ENCODE data around the gene PARD6G. TPM values are rescaled to one million over a fixed set of nuclear protein-coding genes. Genes with fewer than 3 reads are reported as not detected.
"Not testable (repeated sequence)": the region's sequence is repeated elsewhere in the genome, so short reads cannot be mapped to it uniquely, and the experiment has no call there.

Gene PARD6G
- total and polyA plus RNA-seq, 2 donors: 4.7 to 13.6 TPM

DNA sequence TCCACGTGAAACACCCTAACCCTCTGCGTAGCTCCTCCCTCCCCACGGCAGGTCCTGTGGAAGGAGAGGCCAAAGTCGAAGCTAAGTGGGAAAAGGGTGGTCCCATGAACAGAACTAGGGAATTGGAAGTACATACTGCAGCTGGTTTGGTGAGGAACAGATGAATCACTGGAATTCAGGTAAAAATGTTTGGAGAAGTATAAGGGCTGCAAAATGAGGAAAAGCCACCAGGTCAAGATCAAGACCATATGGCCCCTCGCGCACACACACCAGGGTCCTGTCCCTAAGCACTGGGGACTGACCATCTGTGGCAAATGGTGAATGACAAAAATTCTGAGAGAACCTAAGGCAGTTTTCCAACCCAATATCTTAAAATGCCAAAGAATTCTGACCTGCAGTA, 3.1 kb downstream of the PARD6G start:
- Histone ChIP-seq H3K27me3 (ENCODE audit: control insufficient read depth in 2 of 2, insufficient read depth in 1 of 2, low read length in 1 of 2) (peaks cover 38 to 39% of the 10 kb centered on the region in 2 donors), H3K4me3 (ENCODE audit: low read length in 2 of 2) (no peak overlapping the region), H3K27ac (ENCODE audit: low read depth in 1 of 2, low read length in 1 of 2) (no peak overlapping the region), H3K9me3 (ENCODE audit: control insufficient read depth in 2 of 2, insufficient read depth in 1 of 2, low read length in 1 of 2) (no peaks in the 10 kb centered on the region), H3K36me3 (ENCODE audit: control insufficient read depth in 2 of 2, insufficient read depth in 2 of 2, low read length in 1 of 2) (no peaks in the 10 kb centered on the region), H3K4me1 (ENCODE audit: control insufficient read depth in 2 of 2, insufficient read depth in 2 of 2, low read length in 2 of 2) (no peaks in the 10 kb centered on the region)
- DNase-seq (ENCODE audit: low read depth in 6 of 9, low spot score in 9 of 9): no peak
- 90% methylated on average over 6 of the region's 6 CpGs for WGBS

- WGBS: 93% methylated on average over 5 of the region's 5 CpGs
- H3K27me3 ChIP-seq (ENCODE audit: control insufficient read depth in 2 of 2, insufficient read depth in 1 of 2, low read length in 1 of 2): peaks cover 35 to 39% of the 10 kb centered on the region in 2 donors
- H3K9me3 ChIP-seq (ENCODE audit: control insufficient read depth in 2 of 2, insufficient read depth in 1 of 2, low read length in 1 of 2): no peaks in the 10 kb centered on the region
- H3K36me3 ChIP-seq (ENCODE audit: control insufficient read depth in 2 of 2, insufficient read depth in 2 of 2, low read length in 1 of 2): no peaks in the 10 kb centered on the region
- H3K4me3 ChIP-seq (ENCODE audit: low read length in 2 of 2): no peak overlapping the region
- H3K4me1 ChIP-seq (ENCODE audit: control insufficient read depth in 2 of 2, insufficient read depth in 2 of 2, low read length in 2 of 2): no peaks in the 10 kb centered on the region
- no peak overlapping the region for H3K27ac ChIP-seq (ENCODE audit: low read depth in 1 of 2, low read length in 1 of 2)
- no peak for DNase-seq (ENCODE audit: low read depth in 6 of 9, low spot score in 9 of 9)
These were observed 4.1 kb downstream of the PARD6G start for GRCh38 chr18:80243204-80243603.

DNA sequence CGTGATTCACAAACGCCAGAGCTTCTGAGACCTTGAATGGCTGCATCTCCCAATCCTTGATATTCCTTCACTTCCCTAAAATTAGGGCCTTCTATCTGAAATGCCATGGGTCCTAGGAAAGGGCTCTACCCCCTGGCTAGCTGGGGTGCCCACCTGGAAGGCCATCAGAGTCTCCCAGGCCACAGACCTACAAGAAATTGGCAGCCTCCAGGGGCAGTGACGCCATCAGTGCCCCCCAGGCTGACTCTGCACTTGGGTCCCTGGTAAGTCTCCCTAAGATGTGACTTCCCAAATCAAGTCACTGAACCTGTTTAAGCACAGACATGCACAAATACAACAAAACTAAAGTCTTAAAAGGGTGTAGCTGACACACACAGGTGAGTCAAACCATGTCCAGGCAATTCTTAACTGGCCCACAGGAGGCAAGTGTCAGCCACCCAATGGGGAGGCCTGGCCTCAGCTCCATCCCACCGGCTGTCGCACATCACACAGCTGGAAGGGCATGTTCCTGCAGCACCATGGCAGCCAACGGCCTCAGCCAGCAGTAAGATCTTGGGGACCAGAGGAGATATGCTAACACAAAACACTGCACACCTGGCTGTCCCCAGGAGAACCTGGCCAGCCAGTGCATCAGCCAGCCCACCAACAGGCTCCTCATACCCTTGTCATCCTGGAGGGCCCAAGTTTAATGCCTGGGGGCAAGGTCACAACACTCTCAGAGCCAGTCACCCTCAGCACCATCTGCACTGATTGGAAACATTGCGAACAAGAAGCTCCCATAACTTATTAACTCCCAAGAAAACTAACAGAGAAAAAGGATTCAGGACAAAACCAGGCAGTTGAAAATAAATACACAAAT, 5.2 kb downstream of the PARD6G start:
- no peak for DNase-seq (ENCODE audit: low read depth in 6 of 9, low spot score in 9 of 9)
- Histone ChIP-seq H3K27ac (ENCODE audit: low read depth in 1 of 2, low read length in 1 of 2) (no peak overlapping the region), H3K4me1 (ENCODE audit: control insufficient read depth in 2 of 2, insufficient read depth in 2 of 2, low read length in 2 of 2) (no peaks in the 10 kb centered on the region), H3K36me3 (ENCODE audit: control insufficient read depth in 2 of 2, insufficient read depth in 2 of 2, low read length in 1 of 2) (no peaks in the 10 kb centered on the region), H3K4me3 (ENCODE audit: low read length in 2 of 2) (no peak overlapping the region), H3K27me3 (ENCODE audit: control insufficient read depth in 2 of 2, insufficient read depth in 1 of 2, low read length in 1 of 2) (peaks cover 24 to 31% of the 10 kb centered on the region in 2 donors), H3K9me3 (ENCODE audit: control insufficient read depth in 2 of 2, insufficient read depth in 1 of 2, low read length in 1 of 2) (no peaks in the 10 kb centered on the region)
- WGBS: 95% methylated on average over 7 of the region's 7 CpGs

GRCh38 chr18:80239830-80240229, 7.5 kb downstream of the PARD6G start:
- Histone ChIP-seq H3K4me3 (ENCODE audit: low read length in 2 of 2) (no peak overlapping the region), H3K27me3 (ENCODE audit: control insufficient read depth in 2 of 2, insufficient read depth in 1 of 2, low read length in 1 of 2) (peaks cover 5 to 9% of the 10 kb centered on the region in 2 donors), H3K9me3 (ENCODE audit: control insufficient read depth in 2 of 2, insufficient read depth in 1 of 2, low read length in 1 of 2) (no peaks in the 10 kb centered on the region), H3K27ac (ENCODE audit: low read depth in 1 of 2, low read length in 1 of 2) (no peak overlapping the region), H3K4me1 (ENCODE audit: control insufficient read depth in 2 of 2, insufficient read depth in 2 of 2, low read length in 2 of 2) (no peaks in the 10 kb centered on the region), H3K36me3 (ENCODE audit: control insufficient read depth in 2 of 2, insufficient read depth in 2 of 2, low read length in 1 of 2) (no peaks in the 10 kb centered on the region)
- 82% methylated on average over 5 of the region's 5 CpGs for WGBS
- DNase-seq (ENCODE audit: low read depth in 6 of 9, low spot score in 9 of 9): no peak

DNA sequence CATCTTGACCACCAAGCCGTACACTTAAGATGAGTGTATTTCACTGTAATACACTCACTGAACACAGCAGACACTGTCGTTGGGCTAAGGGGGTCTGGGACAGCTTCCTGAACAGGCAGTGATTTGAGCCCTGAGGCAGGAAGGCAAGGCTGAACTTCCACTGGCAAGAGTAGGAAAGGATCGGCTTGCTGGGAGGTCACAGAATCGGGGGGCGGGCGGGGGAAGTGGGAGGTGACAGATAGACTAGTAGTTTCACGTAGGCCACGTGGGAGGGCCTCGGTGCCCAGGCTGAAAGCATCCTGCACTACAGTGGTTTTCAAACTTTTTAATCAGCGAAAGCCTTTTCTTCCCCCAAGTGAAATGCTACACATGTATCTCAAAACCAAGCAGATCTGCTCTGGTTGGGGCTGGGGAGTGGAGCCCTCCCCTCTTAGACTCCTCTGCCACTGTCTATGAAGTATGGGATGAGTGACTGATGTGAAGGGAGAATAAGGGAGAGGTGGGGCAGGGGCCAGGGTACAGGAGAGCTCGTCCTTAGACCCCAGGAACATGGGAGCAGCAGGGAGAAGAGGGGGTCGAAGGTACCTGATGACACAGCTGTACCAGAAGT, 8.6 kb downstream of the PARD6G start:
- no peak overlapping the region for H3K27ac ChIP-seq (ENCODE audit: low read depth in 1 of 2, low read length in 1 of 2)
- H3K9me3 ChIP-seq (ENCODE audit: control insufficient read depth in 2 of 2, insufficient read depth in 1 of 2, low read length in 1 of 2): no peaks in the 10 kb centered on the region
- H3K4me3 ChIP-seq (ENCODE audit: low read length in 2 of 2): no peak overlapping the region
- no peaks in the 10 kb centered on the region for H3K4me1 ChIP-seq (ENCODE audit: control insufficient read depth in 2 of 2, insufficient read depth in 2 of 2, low read length in 2 of 2)
- peaks cover 0 to 2% of the 10 kb centered on the region in 2 donors for H3K27me3 ChIP-seq (ENCODE audit: control insufficient read depth in 2 of 2, insufficient read depth in 1 of 2, low read length in 1 of 2)
- no peaks in the 10 kb centered on the region for H3K36me3 ChIP-seq (ENCODE audit: control insufficient read depth in 2 of 2, insufficient read depth in 2 of 2, low read length in 1 of 2)
- 88% methylated on average over 12 of the region's 12 CpGs for whole genome bisulfite sequencing
- DNase-seq (ENCODE audit: low read depth in 6 of 9, low spot score in 9 of 9): no peak

DNA sequence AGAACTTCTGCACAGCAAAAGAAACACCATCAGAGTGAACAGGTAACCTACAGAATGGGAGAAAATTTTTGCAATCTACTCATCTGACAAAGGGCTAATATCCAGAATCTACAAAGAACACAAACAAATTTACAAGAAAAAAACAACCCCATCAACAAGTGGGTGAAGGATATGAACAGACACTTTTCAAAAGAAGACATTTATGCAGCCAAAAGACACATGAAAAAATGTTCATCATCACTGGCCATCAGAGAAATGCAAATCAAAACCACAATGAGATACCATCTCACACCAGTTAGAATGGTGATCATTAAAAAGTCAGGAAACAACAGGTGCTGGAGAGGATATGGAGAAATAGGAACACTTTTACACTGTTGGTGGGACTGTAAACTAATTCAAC, 9.8 kb downstream of the PARD6G start:
- not testable (repeated sequence) for DNase-seq (ENCODE audit: low read depth in 6 of 9, low spot score in 9 of 9); H3K9me3 ChIP-seq (ENCODE audit: control insufficient read depth in 2 of 2, insufficient read depth in 1 of 2, low read length in 1 of 2); H3K27me3 ChIP-seq (ENCODE audit: control insufficient read depth in 2 of 2, insufficient read depth in 1 of 2, low read length in 1 of 2); H3K4me3 ChIP-seq (ENCODE audit: low read length in 2 of 2); H3K36me3 ChIP-seq (ENCODE audit: control insufficient read depth in 2 of 2, insufficient read depth in 2 of 2, low read length in 1 of 2); H3K4me1 ChIP-seq (ENCODE audit: control insufficient read depth in 2 of 2, insufficient read depth in 2 of 2, low read length in 2 of 2); H3K27ac ChIP-seq (ENCODE audit: low read depth in 1 of 2, low read length in 1 of 2)

- Histone ChIP-seq H3K27ac (ENCODE audit: low read depth in 1 of 2, low read length in 1 of 2) (no peak overlapping the region), H3K9me3 (ENCODE audit: control insufficient read depth in 2 of 2, insufficient read depth in 1 of 2, low read length in 1 of 2) (no peaks in the 10 kb centered on the region), H3K36me3 (ENCODE audit: control insufficient read depth in 2 of 2, insufficient read depth in 2 of 2, low read length in 1 of 2) (no peaks in the 10 kb centered on the region), H3K4me3 (ENCODE audit: low read length in 2 of 2) (no peak overlapping the region), H3K4me1 (ENCODE audit: control insufficient read depth in 2 of 2, insufficient read depth in 2 of 2, low read length in 2 of 2) (no peaks in the 10 kb centered on the region), H3K27me3 (ENCODE audit: control insufficient read depth in 2 of 2, insufficient read depth in 1 of 2, low read length in 1 of 2) (no peaks in the 10 kb centered on the region)
- 95% methylated on average over 2 of the region's 2 CpGs for WGBS
- no peak for DNase-seq (ENCODE audit: low read depth in 6 of 9, low spot score in 9 of 9)
These were observed 12.9 kb downstream of the PARD6G start for GRCh38 chr18:80234398-80234797.

- WGBS: 92% methylated on average over 8 of the region's 8 CpGs
- no peak for DNase-seq (ENCODE audit: low read depth in 6 of 9, low spot score in 9 of 9)
- H3K4me1 ChIP-seq (ENCODE audit: control insufficient read depth in 2 of 2, insufficient read depth in 2 of 2, low read length in 2 of 2): no peaks in the 10 kb centered on the region
- H3K9me3 ChIP-seq (ENCODE audit: control insufficient read depth in 2 of 2, insufficient read depth in 1 of 2, low read length in 1 of 2): no peaks in the 10 kb centered on the region
- H3K4me3 ChIP-seq (ENCODE audit: low read length in 2 of 2): no peak overlapping the region
- no peaks in the 10 kb centered on the region for H3K36me3 ChIP-seq (ENCODE audit: control insufficient read depth in 2 of 2, insufficient read depth in 2 of 2, low read length in 1 of 2)
- H3K27me3 ChIP-seq (ENCODE audit: control insufficient read depth in 2 of 2, insufficient read depth in 1 of 2, low read length in 1 of 2): no peaks in the 10 kb centered on the region
- no peak overlapping the region for H3K27ac ChIP-seq (ENCODE audit: low read depth in 1 of 2, low read length in 1 of 2)
These were observed 13.4 kb downstream of the PARD6G start for GRCh38 chr18:80233899-80234298.

DNA sequence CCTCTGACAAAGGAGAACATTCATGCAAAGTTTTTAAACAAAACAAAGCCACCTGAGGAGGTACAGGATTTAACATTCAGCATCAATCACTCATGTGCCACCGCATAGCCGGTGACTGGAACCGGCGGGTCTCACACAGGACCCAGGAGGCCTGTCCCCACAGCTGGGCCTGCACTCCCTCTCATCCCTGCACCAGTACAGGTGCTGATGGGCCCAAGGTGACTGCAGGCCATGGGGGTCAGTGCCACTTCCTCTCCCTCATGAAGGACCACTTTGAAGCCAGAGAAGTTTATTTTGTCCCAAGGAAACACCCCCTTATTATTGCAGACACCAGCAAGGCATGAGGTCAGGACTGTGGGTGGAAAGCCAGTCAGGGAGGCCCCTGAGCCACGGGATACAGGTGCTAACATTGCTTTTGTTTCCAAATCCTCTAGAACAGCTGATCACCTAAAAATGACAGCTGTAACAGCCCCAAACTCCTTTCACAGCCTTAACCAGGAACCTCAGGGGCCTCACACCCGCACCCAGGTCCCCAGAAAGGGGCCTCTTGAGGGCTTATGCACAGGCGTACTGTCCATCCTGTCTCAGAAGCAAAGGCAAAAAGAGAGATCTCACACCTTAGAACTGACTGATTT, 14.0 kb downstream of the PARD6G start:
- H3K4me1 ChIP-seq (ENCODE audit: control insufficient read depth in 2 of 2, insufficient read depth in 2 of 2, low read length in 2 of 2): no peaks in the 10 kb centered on the region
- H3K4me3 ChIP-seq (ENCODE audit: low read length in 2 of 2): no peak overlapping the region
- H3K36me3 ChIP-seq (ENCODE audit: control insufficient read depth in 2 of 2, insufficient read depth in 2 of 2, low read length in 1 of 2): no peaks in the 10 kb centered on the region
- 89% methylated on average over 7 of the region's 7 CpGs for WGBS
- H3K27me3 ChIP-seq (ENCODE audit: control insufficient read depth in 2 of 2, insufficient read depth in 1 of 2, low read length in 1 of 2): no peaks in the 10 kb centered on the region
- no peak overlapping the region for H3K27ac ChIP-seq (ENCODE audit: low read depth in 1 of 2, low read length in 1 of 2)
- H3K9me3 ChIP-seq (ENCODE audit: control insufficient read depth in 2 of 2, insufficient read depth in 1 of 2, low read length in 1 of 2): no peaks in the 10 kb centered on the region
- no peak for DNase-seq (ENCODE audit: low read depth in 6 of 9, low spot score in 9 of 9)

All from thymus (tissue), 11 donors.